Adrenal gland (tissue), 12 donors: ENCODE results near the gene TMEM132C. TPM values are rescaled to one million over a fixed set of nuclear protein-coding genes. Genes with fewer than 3 reads are reported as not detected.

Source experiments
- DNase-seq, 7 donors: peaks; one replicate each; pipeline ENCODE4 v3.0.0-alpha.2; 2019 to 2020
- H3K27ac ChIP-seq, 5 donors: fragments of 200-600 bp; sonication (generic) in 4 of 5; 1 replicate in 3 of 5; 2 replicates in 2 of 5; pipeline versions ENCODE4 v1.5.1 to v1.8.0; 2016 to 2020; ENCODE audit warnings: mild to moderate bottlenecking in 1 of 5
- H3K27me3 ChIP-seq: fragments of 200-600 bp; 2 replicates; pipeline ENCODE4 v1.8.0; 2021
- H3K36me3 ChIP-seq, 2 donors: fragments of 200-600 bp; replicated peaks in 1 of 2; 1 replicate in 1 of 2; 2 replicates in 1 of 2; pipeline versions ENCODE4 v1.5.1 to v1.8.0; 2018 to 2022
- H3K4me1 ChIP-seq, 2 donors: fragments of 200-600 bp; replicated peaks in 1 of 2; 1 replicate in 1 of 2; 2 replicates in 1 of 2; pipeline versions ENCODE4 v1.5.1 to v1.8.0; 2018 to 2021
- H3K4me3 ChIP-seq, 4 donors: fragments of 200-600 bp; sonication (generic) in 3 of 4; one replicate each; pipeline ENCODE4 v1.5.1; 2016 to 2018
- H3K9me3 ChIP-seq, 3 donors: fragments of 200-600 bp; sonication (generic) in 1 of 3; replicated peaks in 1 of 3; 1 replicate in 2 of 3; 2 replicates in 1 of 3; pipeline versions ENCODE4 v1.5.1 to v1.8.0; 2016 to 2021
- POLR2A ChIP-seq, 2 donors: fragments of 450-650 bp; IDR thresholded peaks; one replicate each; pipeline ENCODE4 v1.6.1; 2017; ENCODE audit warnings: antibody characterized with exemption in 2 of 2, mild to moderate bottlenecking in 2 of 2, moderate library complexity in 1 of 2
- WGBS, 4 donors: extraction: QIAGEN DNeasy Blood & Tissue Kit in 2 of 4; methylation state at CpG; one replicate each; pipeline versions ENCODE4 v1.1.5 to v1.1.7; 2013 to 2017; 5-methylcytosine and 5-hydroxymethylcytosine counted together
- intact Hi-C, 2 donors: fragments of 100-400 bp; cut with DNase I; formaldehyde crosslinking; loops; one replicate each; pipeline versions ENCODE4 v1.14.1 to v1.15.0; 2022 to 2023
- polyA plus RNA-seq, 3 donors: library from polyadenylated mRNA; stranded (reverse); fragments of 200-250 nt in 2 of 3; fragments of 350-450 nt in 1 of 3; fragmentation: Illumina TruSeq in 1 of 3; extraction: RNeasy Lipid Tissue Mini Kit (QIAGEN cat#74804) in 1 of 3; gene quantifications; one replicate each; pipeline ENCODE4 v1.2.3, GENCODE V29; 2013 to 2014
- total RNA-seq, 9 donors: library from RNA; depleted of rRNA in 4 of 9; stranded (reverse); fragments of >200 nt in 4 of 9; fragments of 120-200 nt in 1 of 9; fragmentation: NEBNext Ultra II Directional in 1 of 9; extraction: Animal tissue kit (Norgen Biotek cat#: 25700) in 1 of 9; gene quantifications; one replicate each; pipeline versions ENCODE4 v1.1.0 to v1.2.4, GENCODE V29; 2013 to 2023
- TF ChIP-seq, protein P1 (sequence below), 6 experiments: fragments of 450-650 bp in 4 of 6; fragments of 200-600 bp in 2 of 6; sonication (generic) in 1 of 6; IDR thresholded peaks; 1 replicate in 5 of 6; 2 replicates in 1 of 6; pipeline versions ENCODE4 v1.5.1 to v1.8.0; 2016 to 2021; ENCODE audit warnings: antibody characterized with exemption in 6 of 6, mild to moderate bottlenecking in 2 of 6, moderate library complexity in 1 of 6
- donor health status: healthy with polysubstance abuse.
- donor health status: Bipolar disorder and iron deficiency.
- donor health status: DM: yes; HTN: yes; CAD: no.
- donor health status: DM: no; HTN: no; CAD: no.
- donor health status: DM: no; HTN: no; CAD: no.
- donor health status: DM: yes; HTN: yes; CAD: no.

TMEM132C gene
- total and polyA plus RNA-seq, 12 donors = 1.2 to 4.2 (median 2.5) TPM

DNA sequence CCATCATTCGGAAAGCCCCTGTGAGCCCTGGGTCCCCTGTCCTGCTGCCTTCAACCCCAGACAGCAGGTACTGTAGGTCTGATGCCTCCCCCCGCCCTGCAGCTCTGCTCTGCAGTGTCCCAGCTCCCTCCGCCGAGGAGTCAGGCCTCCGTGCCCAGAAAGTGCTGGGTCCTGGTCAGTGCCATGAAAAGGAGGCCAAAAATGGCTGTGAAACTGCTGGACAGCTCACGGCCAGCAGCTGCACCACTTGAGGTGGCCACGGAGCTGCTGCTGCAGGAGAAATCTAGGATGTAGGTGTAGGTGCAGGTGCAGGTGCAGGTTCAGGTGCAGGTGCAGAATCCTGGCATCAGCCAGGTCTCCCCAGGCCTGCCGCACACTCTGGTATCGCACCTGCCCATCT lies 360.7 kb downstream of the TMEM132C start:
- TF ChIP-seq POLR2A (IDR thresholded peaks at IDR 0.05) = no peak
- TF ChIP-seq, protein P1, sequence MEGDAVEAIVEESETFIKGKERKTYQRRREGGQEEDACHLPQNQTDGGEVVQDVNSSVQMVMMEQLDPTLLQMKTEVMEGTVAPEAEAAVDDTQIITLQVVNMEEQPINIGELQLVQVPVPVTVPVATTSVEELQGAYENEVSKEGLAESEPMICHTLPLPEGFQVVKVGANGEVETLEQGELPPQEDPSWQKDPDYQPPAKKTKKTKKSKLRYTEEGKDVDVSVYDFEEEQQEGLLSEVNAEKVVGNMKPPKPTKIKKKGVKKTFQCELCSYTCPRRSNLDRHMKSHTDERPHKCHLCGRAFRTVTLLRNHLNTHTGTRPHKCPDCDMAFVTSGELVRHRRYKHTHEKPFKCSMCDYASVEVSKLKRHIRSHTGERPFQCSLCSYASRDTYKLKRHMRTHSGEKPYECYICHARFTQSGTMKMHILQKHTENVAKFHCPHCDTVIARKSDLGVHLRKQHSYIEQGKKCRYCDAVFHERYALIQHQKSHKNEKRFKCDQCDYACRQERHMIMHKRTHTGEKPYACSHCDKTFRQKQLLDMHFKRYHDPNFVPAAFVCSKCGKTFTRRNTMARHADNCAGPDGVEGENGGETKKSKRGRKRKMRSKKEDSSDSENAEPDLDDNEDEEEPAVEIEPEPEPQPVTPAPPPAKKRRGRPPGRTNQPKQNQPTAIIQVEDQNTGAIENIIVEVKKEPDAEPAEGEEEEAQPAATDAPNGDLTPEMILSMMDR (IDR thresholded peaks at IDR 0.05) = no peak

DNA sequence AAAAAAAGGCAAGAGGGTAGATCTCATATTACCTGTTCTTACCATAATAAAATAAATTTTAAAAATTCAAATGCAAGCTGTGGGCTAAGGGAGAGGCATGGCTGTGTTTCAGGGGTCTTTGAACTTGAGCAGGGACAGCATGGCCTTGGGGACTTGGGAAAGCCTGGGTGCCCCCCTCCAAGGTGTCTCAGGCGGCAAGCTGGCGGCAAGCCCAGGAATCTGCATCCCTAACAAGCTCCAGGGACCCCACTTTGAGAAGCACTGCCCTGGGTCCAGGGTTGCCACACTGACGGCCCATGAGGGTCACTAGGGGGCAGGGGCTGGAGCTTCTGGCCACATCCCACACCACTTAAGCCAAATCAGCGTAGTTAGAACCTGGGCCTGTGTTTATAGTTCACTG lies 363.0 kb downstream of the TMEM132C start:
- 54 to 72% (median 69%) methylated on average over 3 to 4 of the region's 4 CpGs for WGBS, 4 donors
- Histone ChIP-seq H3K27ac (no peak overlapping the region), H3K9me3 (no peaks in the 10 kb centered on the region), H3K27me3 (no peaks in the 10 kb centered on the region), H3K4me3 (no peak overlapping the region), H3K4me1 (no peaks in the 10 kb centered on the region), H3K36me3 (no peaks in the 10 kb centered on the region)
- no peak for TF ChIP-seq POLR2A (IDR thresholded peaks at IDR 0.05)
- TF ChIP-seq, protein P1 (IDR thresholded peaks at IDR 0.05) = no peak
- intact Hi-C loops = no loop called here
- no peak for DNase-seq

More for the DNA sequence above, 360.7 kb downstream of the TMEM132C start:
- Histone ChIP-seq H3K27me3 (no peaks in the 10 kb centered on the region), H3K9me3 (no peaks in the 10 kb centered on the region), H3K4me1 (no peaks in the 10 kb centered on the region), H3K36me3 (no peaks in the 10 kb centered on the region), H3K27ac (no peak overlapping the region), H3K4me3 (no peak overlapping the region)
- intact Hi-C loops = no loop called here
- 72 to 100% (median 80%) methylated on average over 2 to 9 of the region's 9 CpGs for WGBS, 4 donors
- DNase-seq = no peak

DNA sequence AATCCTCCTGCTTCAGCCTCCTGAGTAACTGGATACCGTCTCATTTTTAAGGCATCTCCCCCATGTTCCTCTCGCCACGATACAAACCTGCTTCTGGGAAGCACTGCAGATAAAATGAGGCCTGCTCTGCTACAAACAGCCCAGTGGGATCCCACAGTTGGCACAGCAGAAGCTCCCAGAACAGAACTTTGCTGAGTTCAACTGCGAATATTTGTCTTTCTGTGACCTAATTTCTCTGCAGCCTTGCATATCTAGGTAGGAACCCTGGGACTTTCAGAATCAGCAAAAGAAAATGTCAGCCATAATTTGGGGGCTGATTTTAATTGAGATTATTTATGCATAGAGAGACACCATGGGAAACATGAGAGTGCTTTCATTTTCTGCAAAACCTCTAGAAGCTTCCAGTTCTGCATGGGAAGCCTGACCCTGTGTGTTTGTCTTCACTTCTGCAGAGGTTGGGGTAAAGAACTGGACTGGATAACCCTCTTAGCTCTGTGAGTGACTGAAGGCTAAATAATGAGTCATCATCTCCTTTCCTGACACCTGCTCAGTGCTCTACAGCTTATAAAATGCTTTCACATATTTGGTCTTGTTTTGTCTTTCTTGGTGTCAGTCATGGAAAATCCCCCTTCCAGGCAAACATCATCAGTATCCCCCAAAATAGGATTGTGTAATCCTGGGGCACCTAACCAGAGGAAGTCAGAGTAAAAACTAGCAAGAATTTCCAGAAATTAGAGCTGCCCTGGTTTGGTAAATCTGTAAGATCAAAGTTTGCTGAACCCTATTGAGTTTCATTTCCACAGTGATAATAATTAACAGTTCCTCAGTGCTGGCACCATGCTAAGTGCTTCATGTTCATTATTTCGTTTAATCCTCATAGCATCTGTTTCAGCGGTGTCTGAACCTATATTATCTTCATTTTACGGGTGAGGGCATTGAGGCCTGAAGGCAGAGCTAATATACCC lies 371.0 kb downstream of the TMEM132C start:
- intact Hi-C loops = no loop called here
- Histone ChIP-seq H3K27ac (no peak overlapping the region), H3K27me3 (no peaks in the 10 kb centered on the region), H3K4me3 (no peak overlapping the region), H3K4me1 (no peaks in the 10 kb centered on the region), H3K36me3 (no peaks in the 10 kb centered on the region), H3K9me3 (no peaks in the 10 kb centered on the region)
- 75 to 80% (median 76%) methylated on average over 7 of the region's 7 CpGs for WGBS, 4 donors
- TF ChIP-seq POLR2A (IDR thresholded peaks at IDR 0.05) = no peak
- TF ChIP-seq, protein P1 (IDR thresholded peaks at IDR 0.05) = no peak
- no peak for DNase-seq

DNA sequence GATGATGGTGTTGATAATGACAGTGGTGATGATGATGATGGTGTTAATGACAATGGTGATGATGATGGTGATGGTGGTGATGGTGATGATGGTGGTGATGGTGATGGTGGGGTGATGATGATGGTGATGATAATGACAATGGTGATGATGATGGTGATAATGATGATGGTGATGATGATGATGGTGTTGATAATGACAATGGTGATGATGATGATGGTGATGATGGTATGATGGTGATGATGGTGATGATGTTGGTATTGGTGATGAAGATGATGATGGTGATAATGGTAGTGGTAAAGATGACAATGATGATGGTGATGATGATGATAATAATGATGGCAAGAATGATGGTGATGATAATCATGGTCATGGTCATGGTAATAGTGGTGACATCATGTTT lies 372.1 kb downstream of the TMEM132C start:
- no peaks in the 10 kb centered on the region for H3K36me3 ChIP-seq
- no peak overlapping the region for H3K27ac ChIP-seq
- no peak for DNase-seq
- H3K4me3 ChIP-seq = no peak overlapping the region
- no peaks in the 10 kb centered on the region for H3K4me1 ChIP-seq
- H3K9me3 ChIP-seq = no peaks in the 10 kb centered on the region
- no peak for TF ChIP-seq POLR2A (IDR thresholded peaks at IDR 0.05)
- TF ChIP-seq, protein P1 (IDR thresholded peaks at IDR 0.05) = no peak
- no peaks in the 10 kb centered on the region for H3K27me3 ChIP-seq
- intact Hi-C loops = no loop called here
